Measurements from ENCODE around the gene HEPHL1.

DNA sequence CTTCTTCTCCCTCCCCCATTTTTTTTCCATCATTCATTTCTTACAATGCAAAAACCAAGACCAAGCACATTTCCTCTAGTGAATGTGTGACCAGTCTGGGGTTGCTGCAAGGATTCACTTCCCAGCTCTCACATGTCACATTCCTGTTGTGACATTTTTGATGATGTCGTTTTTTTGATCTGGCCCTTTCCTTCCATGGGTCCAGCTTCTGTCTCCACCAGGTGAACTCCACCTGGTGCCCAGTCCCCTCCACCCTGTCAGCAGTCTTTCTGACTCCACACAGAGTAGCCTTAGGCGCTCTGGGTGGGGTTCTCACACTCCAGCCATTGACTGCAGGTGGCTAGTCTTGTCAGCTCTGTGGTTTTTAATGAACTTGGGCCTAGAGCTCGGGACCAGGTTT, 123.1 kb downstream of the HEPHL1 start:
- no peak for TF ChIP-seq POLR2A (IDR thresholded peaks at IDR 0.05)
- TF ChIP-seq, protein P1, sequence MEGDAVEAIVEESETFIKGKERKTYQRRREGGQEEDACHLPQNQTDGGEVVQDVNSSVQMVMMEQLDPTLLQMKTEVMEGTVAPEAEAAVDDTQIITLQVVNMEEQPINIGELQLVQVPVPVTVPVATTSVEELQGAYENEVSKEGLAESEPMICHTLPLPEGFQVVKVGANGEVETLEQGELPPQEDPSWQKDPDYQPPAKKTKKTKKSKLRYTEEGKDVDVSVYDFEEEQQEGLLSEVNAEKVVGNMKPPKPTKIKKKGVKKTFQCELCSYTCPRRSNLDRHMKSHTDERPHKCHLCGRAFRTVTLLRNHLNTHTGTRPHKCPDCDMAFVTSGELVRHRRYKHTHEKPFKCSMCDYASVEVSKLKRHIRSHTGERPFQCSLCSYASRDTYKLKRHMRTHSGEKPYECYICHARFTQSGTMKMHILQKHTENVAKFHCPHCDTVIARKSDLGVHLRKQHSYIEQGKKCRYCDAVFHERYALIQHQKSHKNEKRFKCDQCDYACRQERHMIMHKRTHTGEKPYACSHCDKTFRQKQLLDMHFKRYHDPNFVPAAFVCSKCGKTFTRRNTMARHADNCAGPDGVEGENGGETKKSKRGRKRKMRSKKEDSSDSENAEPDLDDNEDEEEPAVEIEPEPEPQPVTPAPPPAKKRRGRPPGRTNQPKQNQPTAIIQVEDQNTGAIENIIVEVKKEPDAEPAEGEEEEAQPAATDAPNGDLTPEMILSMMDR (IDR thresholded peaks at IDR 0.05): no peak
